Endothelial cell of umbilical vein (primary cell): ENCODE measurements around the gene TESPA1. TPM values are rescaled to one million over a fixed set of nuclear protein-coding genes. Genes with fewer than 3 reads are reported as not detected.

Source experiments
- BruUV-seq: library from RNA; stranded (reverse); fragments of 400-500 nt; replicated peaks from 2 replicates; lab custom pipeline; 2021; lab: Mats Ljungman, UMichigan
- CTCF ChIA-PET: fragments of 300-600, 350-600 bp; sonication (Branson Sonifier 250); formaldehyde crosslinking; loops from one replicate; lab custom pipeline; 2021; ENCODE audit warnings: antibody characterized with exemption, inconsistent platforms; lab: Charles Lee
- POLR2A ChIA-PET: fragments of 300-600, 350-600 bp; sonication (Branson Sonifier 250); formaldehyde crosslinking; loops from one replicate; lab custom pipeline; 2021; ENCODE audit warnings: antibody characterized with exemption, inconsistent platforms; lab: Charles Lee
- DNase-seq: peaks from one replicate; pipeline ENCODE4 v3.0.0-alpha.2; 2011; ENCODE audit warnings: low read depth, low spot score
- FAIRE-seq: peaks from 2 replicates; lab custom pipeline; 2011; peaks lifted over from hg19 to GRCh38; lab: Jason Lieb, UNC
- H2AFZ ChIP-seq: 2 replicates; pipeline ENCODE4 v1.6.0; 2012; ENCODE audit warnings: low read depth, low read length, control low read depth, inconsistent platforms
- H3K27ac ChIP-seq: 2 replicates; pipeline ENCODE4 v1.5.1; 2011; ENCODE audit warnings: low read depth, mild to moderate bottlenecking, control low read depth, low read length, moderate library complexity; ENCODE audit not compliant: insufficient read depth
- H3K27me3 ChIP-seq, 2 experiments: 2 replicates each; pipeline versions ENCODE4 v1.6.0 to v1.6.1; 2011; ENCODE audit warnings: low read length in 2 of 2, mixed read lengths in 1 of 2; ENCODE audit not compliant: control insufficient read depth in 2 of 2, insufficient read depth in 2 of 2
- H3K36me3 ChIP-seq, 2 experiments: 2 replicates in 1 of 2; 3 replicates in 1 of 2; pipeline ENCODE4 v1.5.1; 2011; ENCODE audit warnings: low read length in 2 of 2, mild to moderate bottlenecking in 1 of 2, moderate library complexity in 1 of 2; ENCODE audit not compliant: control insufficient read depth in 2 of 2, insufficient read depth in 2 of 2; ENCODE audit errors: extremely low read depth in 1 of 2
- H3K4me1 ChIP-seq: 3 replicates; pipeline ENCODE4 v1.5.1; 2011; ENCODE audit warnings: mild to moderate bottlenecking, low read length; ENCODE audit not compliant: control insufficient read depth, insufficient read depth; ENCODE audit errors: extremely low read depth
- H3K4me2 ChIP-seq: 2 replicates; pipeline ENCODE4 v1.6.1; 2011; ENCODE audit warnings: low read length, control low read depth, mixed read lengths; ENCODE audit not compliant: insufficient read depth
- H3K4me3 ChIP-seq, 3 experiments: fragments of 200-600 bp in 1 of 3; sonication (generic), shearing (Covaris generic) in 1 of 3; replicated peaks in 1 of 3; 2 replicates each; pipeline ENCODE4 v1.5.1; 2011 to 2016; ENCODE audit warnings: control low read depth in 3 of 3, low read length in 3 of 3, mild to moderate bottlenecking in 2 of 3, inconsistent platforms in 1 of 3, low read depth in 1 of 3, moderate library complexity in 1 of 3; ENCODE audit not compliant: insufficient read depth in 1 of 3
- H3K79me2 ChIP-seq: 2 replicates; pipeline ENCODE4 v1.6.0; 2012; ENCODE audit warnings: low read length, inconsistent platforms; ENCODE audit not compliant: control insufficient read depth, insufficient read depth
- H3K9ac ChIP-seq: replicated peaks from 2 replicates; pipeline ENCODE3; 2011; ENCODE audit warnings: low read length, control low read depth; ENCODE audit not compliant: insufficient read depth; ENCODE audit errors: extremely low read depth
- H3K9me1 ChIP-seq: replicated peaks from 3 replicates; pipeline ENCODE4 v1.6.0; 2011; ENCODE audit warnings: mild to moderate bottlenecking, low read length; ENCODE audit not compliant: control insufficient read depth, insufficient read depth; ENCODE audit errors: extremely low read depth
- H3K9me3 ChIP-seq: replicated peaks from 2 replicates; pipeline ENCODE4 v1.5.1; 2012; ENCODE audit warnings: low read length, inconsistent platforms; ENCODE audit not compliant: control insufficient read depth, insufficient read depth
- H4K20me1 ChIP-seq: replicated peaks from 2 replicates; pipeline ENCODE3; 2011; ENCODE audit warnings: mild to moderate bottlenecking, low read length; ENCODE audit not compliant: control insufficient read depth, insufficient read depth; ENCODE audit errors: extremely low read depth
- CTCF ChIP-seq, 2 donors: IDR thresholded peaks; 1 replicate in 1 of 2; 2 replicates in 1 of 2; pipeline ENCODE4 v1.5.1; 2011; ENCODE audit warnings: low read length in 2 of 2, mild to moderate bottlenecking in 2 of 2, moderate library complexity in 2 of 2, control low read depth in 1 of 2, inconsistent platforms in 1 of 2, low read depth in 1 of 2; ENCODE audit not compliant: insufficient read depth in 1 of 2; ENCODE audit errors: extremely low read depth in 1 of 2
- EZH2 ChIP-seq: IDR thresholded peaks from 2 replicates; pipeline ENCODE4 v1.6.1; 2012; ENCODE audit warnings: borderline replicate concordance, low read depth, mild to moderate bottlenecking, moderate library complexity, low read length, inconsistent platforms; ENCODE audit not compliant: severe bottlenecking
- FOS ChIP-seq: IDR thresholded peaks from 2 replicates; pipeline ENCODE4 v1.6.1; 2011; ENCODE audit warnings: mild to moderate bottlenecking, low read length, moderate library complexity, borderline replicate concordance; ENCODE audit not compliant: insufficient read depth
- GATA2 ChIP-seq: IDR thresholded peaks from 2 replicates; pipeline ENCODE4 v1.7.0; 2011; ENCODE audit warnings: low read depth, mild to moderate bottlenecking, moderate library complexity, mixed read lengths, low read length; ENCODE audit not compliant: insufficient read length, insufficient read depth
- JUN ChIP-seq: IDR thresholded peaks from 2 replicates; pipeline ENCODE4 v1.6.1; 2011; ENCODE audit warnings: borderline replicate concordance, low read depth; ENCODE audit not compliant: insufficient read length, insufficient read depth
- MAX ChIP-seq: IDR thresholded peaks from 2 replicates; pipeline ENCODE4 v1.6.1; 2011; ENCODE audit not compliant: insufficient read depth, insufficient read length
- MYC ChIP-seq: IDR thresholded peaks from one replicate; pipeline ENCODE4 v1.6.1; 2011; ENCODE audit warnings: mild to moderate bottlenecking, low read depth, low read length
- POLR2A ChIP-seq: IDR thresholded peaks from 2 replicates; pipeline ENCODE4 v1.6.1; 2012; ENCODE audit warnings: low read depth, mild to moderate bottlenecking, control low read depth, low read length
- POLR2AphosphoS5 ChIP-seq: IDR thresholded peaks from 2 replicates; pipeline ENCODE4 v1.6.1; 2012; ENCODE audit warnings: low read depth, mild to moderate bottlenecking, control low read depth, low read length, moderate library complexity; ENCODE audit not compliant: insufficient read depth
- dilution Hi-C: fragments of 300-500 bp; cut with MboI; formaldehyde crosslinking; loops from one replicate; pipeline ENCODE4 v1.15.0; 2019; ENCODE audit warnings: low sequenced_read_pairs; ENCODE audit not compliant: extremely low pct_ligation_motif_present
- intact Hi-C: fragments of 100-400 bp; cut with micrococcal nuclease; formaldehyde crosslinking; loops from one replicate; pipeline ENCODE4 v1.10.0; 2022
- polyA plus RNA-seq, 4 experiments: library from polyadenylated mRNA; depleted of rRNA in 3 of 4; stranded (reverse) in 3 of 4; unstranded in 1 of 4; fragments of >200 nt; gene quantifications; 2 replicates each; pipeline versions ENCODE4 v1.2.1 to v1.2.3, GENCODE V29; 2011 to 2012; ENCODE audit warnings: missing spikeins in 1 of 4
- total RNA-seq: library from RNA; stranded (reverse); gene quantifications from 2 replicates; pipeline ENCODE4 v1.2.3, GENCODE V29; 2021

The TESPA1 gene
- total and polyA plus RNA-seq, 2 donors (not counting 3 experiments of a cell fraction or from before 2014, with no cell fraction given), result not detected

- FAIRE-seq, result no peak
- Histone ChIP-seq H2AFZ (no peak overlapping the region), H3K9me3 (no peaks in the 10 kb centered on the region), H3K9ac (no peak overlapping the region), H4K20me1 (no peaks in the 10 kb centered on the region), H3K4me3 (no peak overlapping the region), H3K27ac (no peak overlapping the region), H3K4me1 (no peaks in the 10 kb centered on the region), H3K79me2 (no peaks in the 10 kb centered on the region), H3K27me3 (no peaks in the 10 kb centered on the region), H3K4me2 (no peak overlapping the region), H3K9me1 (no peaks in the 10 kb centered on the region), H3K36me3 (no peaks in the 10 kb centered on the region)
- ChIA-PET POLR2A (no interaction called here), CTCF (interaction anchor here (0.6 to 2.3 kb wide), 6 partner anchors 15 to 203 kb away, joined by 3 to 9 read pairs (median 3); no protein-coding TSS in a partner anchor)
- TF ChIP-seq GATA2 (no peak), POLR2A (no peak), JUN (no peak), MYC (no peak), FOS (no peak), POLR2AphosphoS5 (no peak), CTCF (IDR thresholded peaks at IDR 0.05; ENCODE audit: extremely low read depth in 1 of 2, insufficient read depth in 1 of 2, low read depth in 1 of 2, low read length in 2 of 2) (no peak), MAX (no peak), EZH2 (no peak)
- dilution Hi-C loops, result no loop called here
- DNase-seq, result no peak
- intact Hi-C loops, result no loop called here
- BruUV-seq, result no TSS peak
Measured at GRCh38 chr12:55024575-55024974, 40.0 kb upstream of the TESPA1 start.
